Stimulated activated CD4-positive, alpha-beta T cell treated with anti-CD3 and anti-CD28 coated beads, TNF-alpha, amount 100 ng/mL, for 1 hour (primary cell): Measurements from ENCODE around the gene ZNF629.
A peak's percentile ranks its signal among the peaks of the same experiment; 100 is the strongest.

Experiments
- DNase-seq, 3 donors: peaks; one replicate each; pipeline ENCODE4 v3.0.0-alpha.2; 2020; ENCODE audit warnings: low read depth in 3 of 3, low spot score in 1 of 3

ZNF629 gene

GRCh38 chr16:30786115-30786935, 680 bp downstream of the ZNF629 start:
- DNase-seq, result no peak

GRCh38 chr16:30785126-30786106, 1.6 kb downstream of the ZNF629 start:
- DNase-seq, result no peak

GRCh38 chr16:30784215-30784614, 2.8 kb downstream of the ZNF629 start:
- DNase-seq, result no peak

- no peak for DNase-seq
Observed at GRCh38 chr16:30783280-30784109, 3.5 kb downstream of the ZNF629 start.

- DNase-seq, result no peak
Observed at GRCh38 chr16:30782486-30783279, 4.3 kb downstream of the ZNF629 start.

GRCh38 chr16:30780549-30780948, 6.5 kb downstream of the ZNF629 start:
- DNase-seq, result no peak

- no peak for DNase-seq
Observed at GRCh38 chr16:30780021-30780420, 7.0 kb downstream of the ZNF629 start.

- no peak for DNase-seq
Observed at GRCh38 chr16:30779596-30779995, 7.4 kb downstream of the ZNF629 start.

GRCh38 chr16:30778549-30779244, 8.3 kb downstream of the ZNF629 start:
- DNase-seq, result no peak

GRCh38 chr16:30777591-30778297, 9.3 kb downstream of the ZNF629 start:
- no peak for DNase-seq

- peak in 1 of 3 donors; percentile 47 for DNase-seq
Observed at GRCh38 chr16:30775392-30776188, 11.4 kb downstream of the ZNF629 start.

- no peak for DNase-seq
Observed at GRCh38 chr16:30775131-30775391, 11.9 kb downstream of the ZNF629 start.

- no peak for DNase-seq
Observed at GRCh38 chr16:30774367-30775130, 12.5 kb downstream of the ZNF629 start.

GRCh38 chr16:30773826-30774225, 13.2 kb downstream of the ZNF629 start:
- DNase-seq, result no peak

GRCh38 chr16:30771726-30772125, 15.3 kb downstream of the ZNF629 start:
- DNase-seq, result no peak

GRCh38 chr16:30769379-30770089, 17.5 kb downstream of the ZNF629 start:
- DNase-seq, result no peak

GRCh38 chr16:30768583-30769181, 18.3 kb downstream of the ZNF629 start:
- DNase-seq, result no peak
